GM18502 (cell line): Measurements from ENCODE around the gene DNAJC13.

ENCODE experiments used
- ATAC-seq: cut with Tn5 transposase; IDR thresholded peaks from one replicate; pipeline ENCODE4 v1.9.1; 2021; ENCODE audit warnings: mild to moderate bottlenecking; ENCODE audit not compliant: unreplicated experiment, poor library complexity

Gene DNAJC13

DNA sequence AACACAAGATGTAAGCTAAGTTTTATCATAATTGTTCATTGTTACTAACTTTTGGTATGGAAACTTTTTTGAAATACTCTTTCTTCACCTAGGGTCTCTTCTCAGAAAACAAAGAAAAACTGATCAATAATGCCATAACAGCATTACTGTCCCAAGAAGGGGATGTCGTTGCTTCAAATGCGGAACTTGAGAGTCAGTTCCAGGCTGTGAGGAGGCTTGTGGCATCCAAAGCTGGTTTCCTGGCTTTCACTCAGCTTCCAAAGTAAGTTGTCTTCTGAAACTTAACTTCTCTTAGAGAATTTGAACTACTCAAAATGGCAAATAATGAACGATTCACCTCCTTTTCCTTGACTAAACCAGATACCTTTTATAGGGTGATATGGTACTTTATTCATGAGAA, 39.3 kb downstream of the DNAJC13 start:
- ATAC-seq, result no peak

DNA sequence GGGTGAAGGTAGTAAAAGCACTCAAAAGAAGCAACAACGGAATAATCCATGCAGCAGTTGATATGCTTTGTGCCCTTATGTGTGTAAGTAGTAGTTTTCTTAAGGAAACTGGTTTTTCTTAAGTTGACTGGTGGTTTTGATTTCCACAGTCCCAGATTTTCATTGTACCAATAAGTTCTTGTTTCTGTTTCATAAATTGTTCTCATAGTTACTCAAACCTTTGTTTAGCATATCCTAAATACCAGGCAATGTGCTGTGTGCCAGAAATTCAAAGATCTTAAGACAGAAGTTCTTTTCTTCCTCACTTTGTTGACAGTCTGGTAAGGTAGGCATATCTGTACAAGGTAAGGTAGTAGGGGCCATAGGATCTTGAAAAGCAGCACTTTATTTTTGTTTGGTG, 40.0 kb downstream of the DNAJC13 start:
- ATAC-seq, result no peak

DNA sequence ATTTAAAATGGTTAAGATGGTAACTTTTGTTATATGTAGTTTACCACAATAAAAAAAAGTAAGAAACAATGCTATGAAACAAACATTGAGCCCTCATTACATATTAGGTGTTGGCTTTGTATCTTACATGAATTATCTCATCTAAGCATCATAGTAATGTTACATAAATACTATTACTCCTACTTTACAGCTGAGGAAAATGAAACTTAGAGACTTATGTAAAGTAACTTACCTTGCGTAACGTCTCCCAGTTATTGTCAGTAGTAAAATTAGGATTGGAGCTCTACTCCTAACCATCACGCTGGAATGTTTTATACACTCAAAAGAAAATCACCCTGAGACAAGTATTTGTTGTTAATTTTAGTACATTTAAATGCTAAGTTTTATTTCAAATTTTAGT, 42.2 kb downstream of the DNAJC13 start:
- no peak for ATAC-seq

DNA sequence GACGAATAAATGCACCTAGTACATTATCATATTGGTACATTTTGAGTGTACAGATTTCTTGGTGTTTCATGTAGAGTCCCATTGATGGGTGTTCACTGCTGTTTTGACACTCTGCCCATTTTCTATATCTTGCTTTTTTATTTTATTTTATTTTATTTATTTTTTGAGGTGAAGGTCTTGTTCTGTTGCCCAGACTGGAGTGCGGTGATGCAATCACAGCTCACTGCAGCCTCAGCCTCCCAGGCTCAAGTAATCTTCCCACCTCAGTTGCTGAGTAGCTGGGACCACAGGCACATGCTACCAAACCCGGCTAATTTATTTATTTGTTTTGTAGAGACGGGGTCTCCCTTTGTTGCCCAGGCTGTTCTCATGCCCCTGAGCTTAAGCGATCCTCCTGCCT, 44.2 kb downstream of the DNAJC13 start:
- ATAC-seq, result no peak

DNA sequence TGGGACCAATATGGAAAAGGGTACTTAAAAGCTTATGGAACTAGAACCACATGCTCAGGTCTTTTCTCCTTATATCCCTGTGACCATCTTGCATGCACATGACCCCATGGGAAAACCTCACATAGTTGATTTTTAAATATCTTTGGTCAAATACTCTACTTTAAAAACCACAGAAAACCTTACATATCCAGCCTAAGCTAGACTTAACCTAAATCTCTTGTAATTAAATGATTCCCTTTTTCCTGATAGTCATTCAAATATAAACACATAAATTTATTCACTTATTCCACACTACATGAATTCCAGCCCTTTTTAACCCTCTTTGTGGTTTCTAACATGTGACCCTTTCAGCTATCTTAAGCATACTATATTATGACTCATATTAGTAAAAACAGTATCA, 46.8 kb downstream of the DNAJC13 start:
- no peak for ATAC-seq

DNA sequence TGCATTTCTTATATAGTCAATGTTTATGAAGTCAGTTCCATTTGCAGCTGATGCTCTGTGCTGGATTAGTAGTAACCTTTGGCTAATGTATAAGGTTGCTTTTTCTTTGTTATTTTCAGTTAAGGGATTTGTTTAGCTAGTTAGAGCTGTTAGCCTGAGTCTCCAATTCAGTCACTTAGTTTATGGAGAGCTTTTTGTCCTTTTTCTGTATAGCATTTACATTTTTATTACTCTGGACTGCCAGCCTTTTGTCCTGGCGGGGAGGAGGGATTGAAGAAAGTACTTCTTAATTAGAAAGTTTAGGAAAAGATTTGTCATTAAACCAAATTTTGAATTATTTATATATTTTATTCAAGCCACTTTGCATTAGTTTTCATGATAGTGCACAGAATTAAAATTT, 52.0 kb downstream of the DNAJC13 start:
- ATAC-seq, result no peak

DNA sequence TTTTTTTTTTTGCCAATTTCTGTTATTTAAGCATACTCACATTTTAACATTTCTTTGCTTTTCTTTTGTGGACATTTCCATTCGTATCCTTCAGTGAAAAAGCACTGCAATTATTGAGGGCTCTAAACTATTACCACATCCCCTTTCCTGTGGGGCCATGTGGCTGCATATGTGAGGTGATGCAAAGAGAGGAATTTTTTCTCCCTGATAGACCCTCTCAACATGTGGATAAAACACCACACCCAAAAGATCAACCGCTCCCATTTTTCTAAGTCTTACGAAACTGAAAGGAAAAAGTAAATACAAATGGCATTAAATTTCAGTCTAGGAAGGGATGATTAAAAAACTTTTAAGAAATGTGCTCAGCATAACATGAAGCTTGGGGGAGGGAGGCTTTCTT, 68.8 kb downstream of the DNAJC13 start:
- no peak for ATAC-seq

DNA sequence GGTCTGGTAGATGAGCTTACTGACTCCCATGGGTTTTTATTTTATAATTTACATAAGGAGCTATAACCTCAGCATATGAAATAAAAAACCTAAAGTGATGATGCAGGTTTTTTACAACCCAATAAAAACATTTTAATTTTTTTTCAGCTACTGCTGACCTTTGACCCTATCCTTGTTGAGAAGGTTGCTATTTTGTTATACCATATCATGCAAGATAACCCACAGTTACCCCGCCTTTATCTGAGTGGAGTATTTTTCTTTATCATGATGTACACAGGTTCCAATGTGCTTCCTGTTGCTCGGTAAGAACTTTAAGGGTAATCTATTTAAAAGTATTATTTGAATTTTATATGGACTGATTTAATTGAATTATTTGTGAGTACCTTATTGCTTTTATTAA, 70.8 kb downstream of the DNAJC13 start:
- no peak for ATAC-seq

DNA sequence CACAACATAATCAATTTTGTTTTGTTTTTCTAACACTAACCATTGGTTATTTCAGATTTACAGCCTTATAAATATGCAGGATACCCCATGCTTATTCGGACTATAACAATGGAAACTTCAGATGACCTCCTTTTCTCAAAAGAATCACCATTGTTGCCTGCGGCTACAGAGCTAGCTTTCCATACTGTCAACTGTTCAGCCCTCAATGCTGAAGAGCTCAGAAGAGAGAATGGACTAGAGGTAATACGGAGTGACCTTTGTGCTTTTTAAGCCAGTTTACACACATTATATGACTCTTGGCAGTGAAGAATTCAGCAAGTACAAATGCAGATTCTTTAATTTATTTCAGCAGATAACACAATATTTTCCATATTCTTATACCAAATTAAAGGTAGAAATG, 81.8 kb downstream of the DNAJC13 start:
- no peak for ATAC-seq

DNA sequence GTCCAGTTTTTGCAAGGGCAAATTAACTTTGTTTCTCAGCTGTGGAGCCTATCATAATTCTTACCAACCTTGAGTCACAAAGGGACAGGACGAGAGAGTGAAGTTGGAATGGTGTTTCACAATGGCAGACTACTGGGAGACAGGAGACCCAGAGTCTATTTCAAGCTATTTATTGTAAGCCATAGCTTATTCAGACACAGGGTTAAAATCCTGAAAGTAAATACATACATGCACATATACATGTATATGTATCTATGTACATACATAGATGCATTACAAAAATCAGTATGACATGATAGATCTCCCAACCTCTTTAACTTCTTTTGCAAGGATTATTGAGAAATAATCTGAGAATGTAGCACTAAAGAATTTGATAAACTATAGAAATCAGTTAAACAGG, 86.3 kb downstream of the DNAJC13 start:
- ATAC-seq, result no peak

DNA sequence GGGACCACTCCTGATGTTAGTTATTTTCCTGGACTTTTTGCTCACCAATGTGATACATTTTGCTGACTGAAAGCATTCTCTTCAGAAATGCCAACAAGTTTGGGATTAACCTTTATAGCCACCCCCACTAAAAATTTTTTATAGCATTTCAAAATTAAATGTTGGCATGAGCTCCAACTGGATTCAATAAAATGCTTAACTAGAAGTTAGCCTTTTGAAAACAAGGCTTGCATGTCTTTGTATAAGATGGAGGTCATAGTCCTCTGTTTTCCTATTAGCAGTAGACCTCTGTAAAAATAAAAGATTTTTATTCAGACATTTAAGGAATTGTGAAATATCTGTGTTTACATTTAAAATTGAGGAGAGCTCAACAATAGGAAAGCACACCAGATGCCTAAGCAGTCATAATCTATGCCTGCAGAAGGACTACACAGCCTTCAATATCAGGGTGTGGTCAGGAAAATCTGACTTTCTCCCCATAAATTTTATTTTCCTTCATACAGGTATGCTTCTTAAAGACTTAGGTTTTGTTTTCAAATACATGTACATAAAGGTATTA, 87.2 kb downstream of the DNAJC13 start:
- no peak for ATAC-seq

DNA sequence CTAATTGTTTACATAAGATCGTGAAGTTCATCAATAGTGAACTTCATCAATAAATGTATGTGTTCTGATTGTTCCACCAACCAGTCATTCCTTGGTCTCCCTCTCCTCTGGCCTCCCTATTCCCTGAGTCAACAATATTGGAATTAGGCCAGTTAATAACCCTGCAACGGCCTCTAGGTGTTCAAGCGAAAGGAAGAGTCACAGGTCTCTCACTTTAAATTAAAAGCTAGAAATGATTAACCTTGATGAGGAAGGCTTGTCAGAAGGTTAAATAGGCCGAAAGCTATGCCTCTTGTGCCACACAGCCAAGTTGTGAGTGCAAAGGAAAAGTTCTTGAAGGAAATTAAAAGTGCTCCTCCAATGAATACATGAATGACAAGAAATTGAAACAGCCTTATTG, 90.4 kb downstream of the DNAJC13 start:
- ATAC-seq, result no peak

DNA sequence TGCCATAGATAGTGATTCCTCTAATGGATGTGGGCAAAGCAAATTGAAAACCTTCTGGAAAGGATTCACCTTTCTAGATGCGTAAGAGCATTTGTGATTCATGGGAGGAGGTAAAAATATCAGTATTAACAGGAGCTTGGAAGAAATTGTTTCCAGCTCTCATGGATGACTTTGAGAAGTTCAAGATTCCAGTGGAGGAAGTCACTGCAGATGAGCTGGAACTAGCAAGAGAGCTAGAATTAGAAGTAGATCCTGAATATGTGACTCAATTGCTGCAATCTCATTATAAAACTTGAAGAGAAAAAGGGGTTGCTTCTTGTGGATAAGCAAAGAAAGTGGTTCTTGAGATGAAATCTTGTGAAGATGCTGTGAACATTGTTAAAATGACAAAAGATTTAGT, 91.8 kb downstream of the DNAJC13 start:
- no peak for ATAC-seq

DNA sequence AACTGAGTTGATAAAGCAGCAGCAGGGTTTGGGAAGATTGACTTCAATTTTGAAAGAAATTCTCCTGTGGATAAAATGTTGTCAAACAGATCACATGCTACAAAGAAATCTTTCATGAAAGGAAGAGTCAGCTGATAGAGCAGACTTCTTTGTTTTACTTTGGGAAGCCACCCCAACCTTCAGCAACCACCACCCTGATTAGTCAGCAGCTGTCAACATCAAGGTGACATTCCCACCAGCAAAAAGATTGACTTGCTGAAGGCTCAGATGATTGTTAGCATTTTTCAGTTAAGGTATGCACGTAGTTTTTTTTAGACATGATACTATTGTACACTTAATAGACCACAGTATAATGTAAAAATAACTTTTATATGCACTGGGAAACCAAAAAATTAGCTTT, 92.2 kb downstream of the DNAJC13 start:
- ATAC-seq, result no peak

DNA sequence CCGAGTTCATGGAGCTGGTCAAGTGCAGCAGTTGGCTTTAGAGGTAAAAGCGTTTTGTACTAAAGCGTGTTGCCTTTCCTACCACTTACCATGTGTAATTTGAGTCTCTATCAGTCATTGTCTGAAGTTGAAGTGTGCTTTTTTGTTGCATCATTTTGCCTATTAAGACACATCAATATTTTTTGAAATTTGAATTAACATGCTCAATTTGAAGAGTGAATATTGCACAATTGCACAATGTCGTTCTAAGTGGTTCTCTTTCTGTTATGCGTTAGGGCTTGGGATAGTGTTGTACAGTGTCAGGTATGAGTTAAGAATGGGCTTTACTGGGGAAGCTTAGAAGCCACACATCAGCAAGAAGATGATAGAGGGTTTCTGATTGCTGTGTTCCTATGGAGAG, 95.8 kb downstream of the DNAJC13 start:
- no peak for ATAC-seq

DNA sequence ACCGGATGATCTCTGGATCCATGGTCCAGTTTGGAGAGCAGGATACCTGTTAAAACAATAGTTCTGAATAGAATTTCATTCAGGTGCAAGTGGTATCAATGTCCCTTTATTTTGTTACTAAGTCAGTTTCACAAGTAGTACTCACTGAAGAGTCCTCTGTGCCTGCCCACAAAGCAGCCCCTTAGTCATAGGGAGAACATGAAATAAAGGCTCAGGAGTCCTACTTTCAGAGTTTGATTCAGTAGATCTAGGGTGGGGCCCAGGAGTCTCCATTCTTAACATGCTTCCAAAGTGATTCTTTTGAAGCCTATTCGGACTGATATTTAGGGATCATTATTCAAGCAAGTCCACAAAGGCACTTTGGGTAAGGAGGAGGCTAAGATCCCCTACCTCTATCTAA, 100.0 kb downstream of the DNAJC13 start:
- no peak for ATAC-seq

DNA sequence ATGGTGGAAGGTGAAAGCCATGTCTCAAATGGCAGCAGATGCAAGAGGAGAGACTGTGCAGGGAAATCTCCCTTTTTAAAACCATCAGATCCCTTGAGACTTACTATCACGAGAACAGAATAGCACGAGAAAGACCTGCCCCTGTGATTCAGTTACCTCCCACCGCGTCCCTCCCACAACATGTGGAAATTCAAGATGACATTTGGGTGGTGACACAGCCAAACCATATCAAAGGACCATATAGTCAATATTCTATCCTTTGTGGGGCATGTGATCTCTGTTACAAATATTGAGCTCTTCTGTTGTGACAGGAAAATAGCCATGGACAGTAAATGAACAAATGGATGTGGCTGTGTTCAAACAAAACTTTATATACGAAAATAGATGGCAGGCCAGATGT, 102.6 kb downstream of the DNAJC13 start:
- ATAC-seq, result no peak

DNA sequence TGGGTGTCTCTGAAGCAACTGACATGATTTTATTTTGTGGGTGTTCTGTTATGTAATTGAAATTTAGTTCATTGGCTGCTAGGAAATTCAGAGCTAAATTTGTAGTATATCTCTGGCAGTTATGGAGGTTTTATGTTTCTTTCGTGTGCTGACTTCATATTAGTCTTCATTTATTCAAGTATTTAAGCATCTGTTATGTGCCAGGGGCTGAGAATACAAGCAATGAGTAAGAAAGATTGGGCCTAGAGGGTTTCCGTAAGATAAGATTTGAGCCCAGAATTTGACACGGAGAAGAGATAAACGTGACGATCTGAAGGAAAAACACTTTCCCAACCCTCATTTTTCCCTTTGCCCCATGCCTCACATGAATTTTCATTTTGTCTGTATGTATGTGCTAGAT, 104.6 kb downstream of the DNAJC13 start:
- no peak for ATAC-seq

DNA sequence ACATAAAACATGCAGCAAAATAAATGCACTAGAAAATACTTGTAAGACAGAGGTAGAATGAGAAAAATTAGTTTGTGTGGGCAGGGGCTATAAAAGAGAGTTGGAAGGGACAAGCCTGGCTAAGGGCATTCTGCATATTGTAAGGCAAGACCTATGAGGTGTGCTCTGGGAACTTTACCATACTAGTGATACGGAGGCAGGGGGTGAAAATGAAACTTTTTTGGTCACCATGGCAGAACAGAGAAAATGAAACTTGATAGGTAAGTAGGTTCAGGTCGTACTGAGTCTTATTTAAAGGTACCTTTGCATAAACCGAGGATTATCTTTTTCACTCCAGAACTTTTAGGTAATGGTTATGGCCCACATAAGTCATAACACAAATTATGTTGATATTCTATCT, 105.1 kb downstream of the DNAJC13 start:
- ATAC-seq, result no peak

DNA sequence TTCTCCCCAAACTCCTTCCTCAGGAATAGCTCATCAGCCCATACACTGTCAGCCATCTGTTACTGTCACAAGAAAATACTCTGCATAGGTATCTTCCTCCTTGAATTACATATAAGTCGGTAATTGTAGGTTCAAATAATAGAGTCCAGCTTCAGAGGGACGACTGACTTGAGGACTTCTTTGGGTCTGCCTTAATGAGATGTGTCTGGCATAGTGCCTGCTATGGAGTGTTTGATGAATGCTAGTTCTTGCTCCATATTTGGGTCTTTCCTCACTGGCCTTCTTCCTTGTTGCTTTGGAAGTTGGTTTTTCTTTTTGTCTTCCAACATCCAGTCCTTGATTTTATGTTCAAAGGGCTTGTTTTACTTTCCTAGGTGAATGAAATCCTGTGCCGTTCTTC, 113.3 kb downstream of the DNAJC13 start:
- ATAC-seq, result no peak

DNA sequence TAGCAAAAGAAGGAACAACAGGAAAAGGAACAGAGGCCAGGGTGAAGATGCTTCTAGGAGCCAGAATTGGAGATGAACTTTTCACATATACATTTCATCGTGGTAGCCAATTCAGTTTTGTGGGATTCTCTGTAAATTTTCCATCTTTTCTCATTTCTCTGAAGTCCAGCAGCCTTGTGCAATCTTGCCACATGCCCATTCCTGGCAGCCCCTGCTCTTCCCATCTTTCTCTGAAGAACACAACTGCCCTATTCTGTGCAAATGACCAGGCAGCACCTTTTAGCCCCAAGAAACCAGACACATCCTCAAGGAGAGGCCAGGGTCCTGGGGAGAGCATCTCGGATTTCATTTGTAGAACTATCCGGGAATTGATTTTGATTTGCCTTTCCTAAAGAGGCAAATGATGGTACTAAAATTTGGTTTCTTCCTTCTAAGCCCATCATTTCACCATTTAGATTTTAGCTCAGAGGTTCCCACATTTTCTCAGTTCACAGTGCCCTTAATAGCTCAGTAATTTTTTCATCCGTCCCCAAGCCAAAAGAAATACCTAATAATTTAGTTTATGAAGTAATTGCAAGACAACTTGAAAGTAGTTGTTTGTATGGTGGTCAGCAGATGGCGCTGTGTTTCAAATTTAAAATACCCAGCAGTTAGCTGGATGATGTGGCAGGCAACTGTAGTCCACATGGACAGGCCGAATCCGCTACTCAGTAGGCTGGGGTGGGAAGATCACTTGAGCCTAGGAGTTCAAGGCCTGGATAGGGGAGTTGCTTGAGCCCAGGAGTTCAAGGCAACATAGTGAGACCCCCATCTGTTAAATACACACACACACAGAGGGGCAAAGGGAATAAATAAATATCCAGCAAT, 118.5 kb downstream of the DNAJC13 start:
- peak; percentile 71 for ATAC-seq

DNA sequence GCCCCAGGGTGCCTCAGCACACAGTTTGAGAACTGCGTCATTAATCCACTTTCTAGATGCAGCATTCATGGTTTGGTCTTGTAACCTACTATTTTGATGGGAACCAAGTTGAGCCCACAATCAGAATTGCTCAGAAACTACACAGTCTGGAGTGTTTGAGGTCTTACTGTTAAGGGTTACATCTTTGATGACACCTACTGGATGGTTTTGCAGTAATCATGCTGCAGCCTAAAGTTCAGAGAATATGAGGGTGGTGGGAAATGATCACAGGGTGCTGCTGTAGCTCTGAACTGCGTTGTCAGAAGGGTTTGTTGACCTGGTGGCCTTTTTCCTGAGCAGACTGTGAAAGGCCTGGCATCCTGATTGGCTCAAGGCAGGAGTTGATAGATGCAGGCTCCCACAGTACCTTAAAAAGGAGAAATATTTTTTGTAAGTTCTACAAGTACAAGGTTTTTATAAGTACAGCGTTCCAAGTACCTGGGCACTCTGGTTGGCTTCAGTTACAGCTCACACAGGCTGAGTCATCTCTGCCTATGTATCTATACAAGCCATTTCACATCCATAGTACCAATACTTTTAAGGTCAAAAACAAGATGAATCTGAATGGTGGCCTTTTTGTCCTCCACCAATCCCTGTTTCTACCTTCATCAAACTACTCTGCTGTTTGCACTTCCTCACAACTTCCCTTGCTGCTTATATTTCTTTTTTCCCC, 119.3 kb downstream of the DNAJC13 start:
- ATAC-seq, result peak; percentile 20
